GM12801 (cell line): Measurements from ENCODE around the gene MDK.

Source experiments
- CTCF ChIP-seq: IDR thresholded peaks from one replicate; pipeline ENCODE4 v1.5.1; 2011; ENCODE audit warnings: control low read depth; ENCODE audit not compliant: insufficient read length; ENCODE audit errors: extremely low read depth

Gene MDK

GRCh38 chr11:46389450-46390330 lies 8.2 kb downstream of the MDK start:
- TF ChIP-seq CTCF, result no peak

GRCh38 chr11:46390331-46391171 lies 9.1 kb downstream of the MDK start:
- TF ChIP-seq CTCF, result no peak

GRCh38 chr11:46391186-46391577 lies 9.7 kb downstream of the MDK start:
- no peak for TF ChIP-seq CTCF

GRCh38 chr11:46391578-46392420 lies 10.3 kb downstream of the MDK start, which contains the start of gene CHRM4:
CHRM4 (minus strand) TSS chr11:46391776; CDS start chr11:46386557, 5,219 bp downstream.
- TF ChIP-seq CTCF, result no peak

GRCh38 chr11:46392421-46393230 lies 11.2 kb downstream of the MDK start:
- TF ChIP-seq CTCF, result no peak

GRCh38 chr11:46393231-46393616 lies 11.8 kb downstream of the MDK start:
- no peak for TF ChIP-seq CTCF
